ENCODE results near the gene ST3GAL4. TPM values are rescaled to one million over a fixed set of nuclear protein-coding genes. Genes with fewer than 3 reads are reported as not detected.

ST3GAL4 gene
- total RNA-seq, 1 donor: 37.7 TPM

GRCh38 chr11:126438272-126438671, 82.8 kb downstream of the ST3GAL4 start:
- DNase-seq (ENCODE audit: low read depth in 2 of 3, low spot score in 2 of 3): no peak

DNA sequence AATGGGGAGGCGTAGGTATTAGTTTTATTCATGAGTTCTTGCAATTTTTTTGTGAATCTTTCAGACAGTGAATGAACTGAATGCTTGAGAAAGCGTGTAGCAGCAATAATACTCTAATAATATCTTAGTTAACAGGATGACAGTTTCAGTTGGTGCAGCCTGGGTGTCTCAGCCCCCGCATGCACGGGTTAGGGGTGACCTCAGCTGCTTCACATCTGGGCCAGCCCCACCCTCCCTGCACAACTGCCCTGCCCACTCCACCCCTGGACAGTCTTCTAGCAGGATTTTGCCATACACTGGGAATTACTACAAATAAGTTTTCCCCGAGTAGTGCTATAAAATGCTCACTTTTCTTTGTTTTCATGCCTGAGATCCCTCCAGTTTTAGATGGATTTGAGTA, 83.2 kb downstream of the ST3GAL4 start:
- no peak for DNase-seq (ENCODE audit: low read depth in 2 of 3, low spot score in 2 of 3)

DNA sequence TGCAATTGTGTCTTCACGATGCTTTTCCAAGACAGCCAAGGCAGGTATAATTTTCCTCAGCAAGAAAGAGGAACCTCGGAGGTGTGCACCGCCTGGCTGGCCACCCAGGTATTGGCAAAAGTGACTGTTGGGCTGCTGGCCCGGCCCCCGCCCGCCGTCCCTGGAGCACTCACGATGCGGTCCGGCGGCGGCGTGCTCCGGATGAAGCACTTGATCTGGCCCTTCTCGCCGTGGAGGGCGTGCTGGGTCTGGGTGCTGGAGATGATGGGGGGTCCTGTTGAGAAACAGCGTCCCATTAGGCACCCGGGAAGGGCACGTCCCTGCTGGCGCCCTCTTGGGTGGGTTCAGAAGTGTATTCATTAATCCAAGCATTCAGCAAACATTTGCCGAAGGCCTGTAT, 84.8 kb downstream of the ST3GAL4 start:
- DNase-seq (ENCODE audit: low read depth in 2 of 3, low spot score in 2 of 3): no peak

GRCh38 chr11:126440792-126441514, 85.5 kb downstream of the ST3GAL4 start:
- DNase-seq (ENCODE audit: low read depth in 2 of 3, low spot score in 2 of 3): peak; percentile 46 to 83 (median 63)

DNA sequence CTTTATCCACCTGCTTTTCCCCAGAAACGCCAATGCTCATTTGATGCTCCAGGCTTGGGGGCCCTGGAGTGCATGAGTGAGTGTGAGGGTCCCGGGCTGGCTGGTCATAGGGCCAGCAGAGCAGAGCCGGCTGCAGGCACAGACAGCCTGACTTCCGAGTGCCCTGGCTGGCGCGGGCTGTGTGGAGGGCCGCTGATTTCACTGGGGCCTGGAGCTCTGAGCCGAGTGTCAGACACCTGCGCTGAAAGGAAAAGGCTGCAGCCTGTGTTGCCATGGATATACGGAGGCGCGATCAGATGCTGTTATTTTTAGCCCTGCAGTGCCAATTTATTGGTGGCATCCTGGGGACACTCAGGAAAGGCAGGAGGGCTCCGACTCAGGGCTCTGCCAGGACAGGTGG, 87.6 kb downstream of the ST3GAL4 start:
- no peak for DNase-seq (ENCODE audit: low read depth in 2 of 3, low spot score in 2 of 3)

DNA sequence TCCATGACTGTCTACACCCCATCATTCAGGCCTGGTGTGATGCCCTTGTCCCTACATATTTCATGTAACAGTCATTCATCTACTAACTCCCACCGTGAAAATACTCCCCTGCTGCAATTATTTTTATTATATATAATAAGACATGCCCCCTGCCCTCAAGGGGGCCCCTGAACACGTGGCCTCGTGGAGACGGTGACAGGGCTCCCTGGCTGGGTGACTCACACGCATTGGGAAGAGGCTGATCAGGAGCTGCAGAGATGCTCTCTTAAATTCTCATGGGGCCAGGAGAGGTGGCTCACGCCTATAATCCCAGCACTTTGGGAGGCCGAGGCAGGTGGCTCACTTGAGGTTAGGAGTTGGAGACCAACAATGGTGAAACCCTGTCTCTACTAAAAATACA, 88.6 kb downstream of the ST3GAL4 start:
- no peak for DNase-seq (ENCODE audit: low read depth in 2 of 3, low spot score in 2 of 3)

GRCh38 chr11:126446581-126446980, 91.1 kb downstream of the ST3GAL4 start:
- DNase-seq (ENCODE audit: low read depth in 2 of 3, low spot score in 2 of 3): no peak

DNA sequence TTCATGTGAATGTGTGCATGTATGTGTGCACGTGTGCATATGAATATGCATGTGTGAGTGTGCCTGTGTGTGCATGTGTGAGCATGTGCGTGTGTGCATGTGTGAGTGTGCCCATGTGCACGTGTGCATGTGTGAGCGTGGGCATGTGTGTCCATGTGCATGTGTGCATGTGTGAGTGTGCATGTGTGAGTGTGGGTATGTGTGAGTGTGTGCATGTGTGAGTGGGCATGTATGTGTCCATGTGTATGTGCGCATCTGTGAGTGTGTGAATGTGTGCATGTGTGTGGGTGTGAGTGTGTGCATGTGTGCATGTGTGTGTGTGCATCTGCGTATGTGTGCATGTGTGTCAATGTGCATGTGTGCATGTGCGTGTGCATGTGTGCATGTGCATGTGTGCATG, 94.7 kb downstream of the ST3GAL4 start:
- DNase-seq (ENCODE audit: low read depth in 2 of 3, low spot score in 2 of 3): no peak

DNA sequence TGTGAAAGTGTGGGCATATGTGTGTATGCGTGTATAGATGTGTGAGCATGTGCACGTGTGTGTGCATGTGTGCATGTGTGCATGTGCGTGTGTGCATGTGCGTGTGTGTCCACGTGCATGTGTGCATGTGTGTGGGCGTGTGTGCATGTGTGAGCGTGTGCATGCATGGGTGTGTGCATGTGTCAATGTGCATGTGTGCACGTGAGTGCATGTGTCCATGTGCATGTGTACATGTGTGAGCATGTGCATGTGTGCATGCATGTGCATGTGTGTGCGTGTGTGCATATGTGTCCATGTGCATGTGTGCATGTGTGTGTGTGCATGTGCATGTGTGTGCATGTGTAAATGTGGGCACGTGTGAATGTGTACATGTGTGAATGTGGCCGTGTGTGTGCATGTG, 95.3 kb downstream of the ST3GAL4 start:
- no peak for DNase-seq (ENCODE audit: low read depth in 2 of 3, low spot score in 2 of 3)

DNA sequence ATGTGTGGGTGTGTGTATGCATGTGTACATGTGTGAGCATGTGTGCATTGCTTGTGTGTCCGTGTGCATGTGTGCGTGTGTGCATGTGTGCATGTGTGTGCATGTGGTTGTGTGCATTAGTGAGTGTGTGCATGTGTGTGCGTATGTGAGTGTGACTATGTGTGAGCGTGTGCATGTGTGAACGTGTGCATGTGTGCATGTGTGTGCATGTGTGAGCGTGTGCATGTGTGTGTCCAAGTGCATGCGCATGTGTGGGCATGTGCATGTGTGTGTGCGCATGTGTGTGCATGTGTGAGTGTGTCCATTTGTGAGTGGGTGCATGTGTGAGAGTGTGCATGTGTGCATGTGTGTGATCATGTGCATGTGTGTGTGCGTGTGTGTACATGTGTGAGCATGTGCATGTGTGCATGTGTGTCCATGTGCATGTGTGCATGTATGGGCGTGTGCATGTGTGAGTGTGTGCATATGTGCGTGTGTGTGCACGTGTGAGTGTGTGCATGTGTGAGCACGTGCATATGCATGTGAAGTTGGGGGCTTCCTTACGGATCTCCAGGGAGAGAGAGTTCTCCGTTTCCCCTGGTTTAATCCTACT, 95.8 kb downstream of the ST3GAL4 start:
- no peak for DNase-seq (ENCODE audit: low read depth in 2 of 3, low spot score in 2 of 3)

DNA sequence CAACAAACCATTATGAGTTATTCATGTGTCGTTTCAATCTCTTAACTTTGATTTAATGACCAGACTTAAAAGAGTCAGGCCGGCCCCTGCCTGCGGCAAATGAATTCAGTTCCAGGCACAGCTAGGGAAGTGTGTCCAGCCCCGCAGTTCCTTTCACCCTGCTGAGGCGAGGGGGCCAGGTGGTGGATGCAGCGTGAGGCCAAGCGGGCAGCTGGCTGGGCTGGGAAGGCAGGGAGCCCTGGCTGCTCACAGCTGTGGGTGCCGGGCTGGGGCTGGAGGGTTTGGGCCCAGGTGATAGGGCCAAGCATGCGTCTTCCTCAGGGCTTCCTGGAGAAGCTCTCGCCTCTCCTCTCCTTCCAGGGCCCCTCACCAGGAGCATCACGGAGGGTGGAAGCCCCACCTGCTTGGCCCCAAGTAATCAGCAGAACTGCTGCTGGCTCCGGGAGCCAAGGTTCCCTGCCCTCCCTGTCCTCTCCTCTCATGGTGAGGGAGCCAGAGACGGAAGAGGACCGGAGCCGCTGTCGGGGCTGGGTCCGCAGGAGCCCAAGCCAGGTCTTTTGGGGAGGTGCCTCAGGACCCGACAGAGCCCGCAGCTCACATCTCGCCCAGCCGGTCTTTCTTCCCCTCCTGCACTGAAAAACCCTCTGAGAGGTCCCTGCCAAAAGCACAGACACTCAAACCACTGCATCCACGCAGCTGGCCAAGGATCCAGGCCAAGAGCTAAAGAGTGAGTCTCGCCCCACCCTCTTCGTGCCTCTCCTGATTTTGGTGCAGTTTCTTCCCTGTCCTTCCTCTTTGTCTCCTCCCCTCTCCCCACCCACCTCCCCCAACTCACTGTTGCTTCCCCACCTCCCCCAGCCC, 97.0 kb downstream of the ST3GAL4 start:
- DNase-seq (ENCODE audit: low read depth in 2 of 3, low spot score in 2 of 3): no peak

DNA sequence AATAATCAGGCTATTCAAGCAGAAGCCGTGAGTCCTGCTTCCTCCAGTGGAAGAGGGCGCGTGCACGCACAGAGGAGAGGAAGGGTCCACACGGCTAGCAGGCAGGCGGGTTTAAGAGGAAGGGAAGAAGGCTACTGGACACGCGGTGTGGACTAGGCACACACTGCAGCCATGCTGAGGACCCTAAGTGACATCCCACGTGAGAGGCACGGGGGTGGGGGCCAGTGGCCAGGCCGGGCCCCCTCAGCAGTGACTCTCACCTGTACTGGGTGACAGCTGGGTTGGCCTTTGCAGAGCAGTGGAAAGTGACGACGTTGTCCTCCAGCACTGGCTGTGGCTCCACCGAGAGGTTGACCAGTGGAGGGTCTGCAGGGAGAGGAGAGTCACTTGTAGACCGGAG, 100.6 kb downstream of the ST3GAL4 start:
- no peak for DNase-seq (ENCODE audit: low read depth in 2 of 3, low spot score in 2 of 3)

DNA sequence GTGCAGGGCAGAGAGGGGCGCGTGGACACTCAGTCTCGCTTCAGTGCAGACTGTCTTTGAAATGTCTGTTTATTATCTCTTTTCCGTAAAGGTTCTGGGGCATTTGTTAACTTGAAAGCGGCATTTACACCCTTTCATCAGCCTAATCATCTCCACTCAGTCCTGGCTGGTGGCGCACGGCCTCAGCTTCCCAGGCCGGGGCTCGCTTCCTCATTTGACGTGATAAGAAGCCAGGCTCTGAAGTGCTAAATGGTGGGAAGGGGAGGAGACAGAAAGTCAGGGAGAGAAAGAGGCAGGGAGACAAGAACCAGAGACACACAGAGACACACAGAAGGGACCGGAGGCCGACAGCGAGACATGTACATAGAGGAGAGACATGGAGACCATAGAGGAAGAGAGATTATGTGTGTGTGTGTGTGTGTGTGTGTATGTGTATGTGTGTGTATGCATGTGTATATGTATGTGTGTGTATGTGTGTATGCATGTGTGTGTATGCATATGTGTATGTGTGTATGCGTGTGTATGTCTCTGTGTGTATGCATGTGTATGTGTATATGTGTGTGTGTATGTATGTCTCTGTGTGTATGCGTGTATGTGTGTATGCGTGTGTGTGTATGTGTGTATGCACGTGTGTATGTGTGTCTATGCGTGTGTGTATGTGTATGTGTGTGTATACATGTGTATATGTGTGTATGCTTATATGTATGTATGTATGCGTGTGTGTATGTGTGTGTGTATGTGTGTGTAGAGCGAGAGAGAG, 101.5 kb downstream of the ST3GAL4 start:
- no peak for DNase-seq (ENCODE audit: low read depth in 2 of 3, low spot score in 2 of 3)

GRCh38 chr11:126457817-126458216, 102.3 kb downstream of the ST3GAL4 start:
- DNase-seq (ENCODE audit: low read depth in 2 of 3, low spot score in 2 of 3): no peak

DNA sequence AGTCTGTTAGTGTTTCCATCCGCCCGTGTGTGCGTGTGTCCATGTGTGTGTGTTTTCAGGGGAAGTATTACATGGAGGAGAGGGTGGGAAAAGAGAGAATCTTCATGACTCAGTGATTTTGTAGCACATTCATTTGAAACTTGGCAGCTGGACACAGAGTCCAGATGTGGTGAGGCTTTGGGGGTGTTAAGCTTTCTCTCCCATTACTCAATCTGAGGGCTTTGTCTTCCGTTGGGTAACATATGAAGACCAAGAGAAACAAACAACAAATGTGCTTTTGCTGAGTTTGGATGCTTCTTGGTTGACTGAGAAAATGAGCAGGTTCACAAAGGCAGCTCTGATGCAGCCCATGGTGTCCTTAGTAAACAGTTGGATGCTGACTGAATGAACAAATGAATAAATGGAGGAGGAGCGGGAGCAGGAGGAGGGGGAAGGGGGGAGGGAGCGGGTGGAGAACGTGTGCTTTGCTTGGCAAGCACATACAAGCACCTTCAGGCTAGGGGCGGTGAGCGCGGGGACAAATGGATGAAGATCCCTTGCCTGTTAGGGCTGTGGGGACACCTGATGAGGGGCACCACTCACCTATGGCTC, 104.3 kb downstream of the ST3GAL4 start:
- DNase-seq (ENCODE audit: low read depth in 2 of 3, low spot score in 2 of 3): no peak

- DNase-seq (ENCODE audit: low read depth in 2 of 3, low spot score in 2 of 3): no peak
These were observed 105.1 kb downstream of the ST3GAL4 start for GRCh38 chr11:126460417-126461095.

- DNase-seq (ENCODE audit: low read depth in 2 of 3, low spot score in 2 of 3): no peak
These were observed 105.6 kb downstream of the ST3GAL4 start for GRCh38 chr11:126461096-126461440.

- no peak for DNase-seq (ENCODE audit: low read depth in 2 of 3, low spot score in 2 of 3)
These were observed 106.5 kb downstream of the ST3GAL4 start for GRCh38 chr11:126461996-126462395.

- no peak for DNase-seq (ENCODE audit: low read depth in 2 of 3, low spot score in 2 of 3)
These were observed 106.9 kb downstream of the ST3GAL4 start for GRCh38 chr11:126462422-126462821.
